HCT116 (cell line): ENCODE data around the gene FAM219A. TPM values are rescaled to one million over a fixed set of nuclear protein-coding genes. Genes with fewer than 3 reads are reported as not detected.

ENCODE experiments used
- ATAC-seq: fragments of 200-7000 bp; cut with Tn5 transposase; 2 replicates; pipeline ENCODE4 v1.9.1; 2020; ENCODE audit warnings: mild to moderate bottlenecking, moderate library complexity
- BruUV-seq: library from RNA; stranded (reverse); fragments of 400-500 nt; replicated peaks from 2 replicates; lab custom pipeline; 2021; lab: Mats Ljungman, UMichigan
- CTCF ChIA-PET: fragments of 300-600 bp; sonication (Branson Sonifier 250); formaldehyde crosslinking; loops from one replicate; lab custom pipeline; 2021; ENCODE audit warnings: antibody characterized with exemption; lab: Charles Lee
- POLR2A ChIA-PET: fragments of 300-600, 350-600 bp; sonication (Branson Sonifier 250); formaldehyde crosslinking; loops from one replicate; lab custom pipeline; 2021; ENCODE audit warnings: antibody characterized with exemption; lab: Charles Lee
- RAD21 ChIA-PET, 2 experiments: fragments of 300-600 bp; sonication (Branson Sonifier 250); formaldehyde crosslinking; loops; one replicate each; lab custom pipeline; 2023; ENCODE audit warnings: low total read pairs in 2 of 2; ENCODE audit not compliant: uncharacterized antibody in 2 of 2, unreplicated experiment in 2 of 2, low non-redundant PET in 1 of 2; lab: Charles Lee
- DNase-seq: peaks from one replicate; pipeline ENCODE4 v3.0.0-alpha.2; 2010; ENCODE audit warnings: low read depth, low spot score
- H2AFZ ChIP-seq: fragments of 200-600 bp; shearing (Covaris generic), sonication (generic); 2 replicates; pipeline ENCODE4 v1.6.1; 2017; ENCODE audit warnings: low read depth, mixed run types, mixed read lengths, antibody characterized with exemption, low read length; ENCODE audit not compliant: poor library complexity, severe bottlenecking
- H3K27ac ChIP-seq: 2 replicates; pipeline ENCODE4 v1.5.1; 2012; ENCODE audit warnings: low read depth, low read length
- H3K27me3 ChIP-seq: fragments of 200-600 bp; sonication (generic); 2 replicates; pipeline ENCODE4 v1.6.1; 2016; ENCODE audit warnings: mixed run types, low read length, mixed read lengths; ENCODE audit not compliant: insufficient read depth
- H3K36me3 ChIP-seq, 2 experiments: fragments of 200-500 bp in 1 of 2; fragments of 200-600 bp in 1 of 2; sonication (Bioruptor generic) in 1 of 2; sonication (generic) in 1 of 2; 2 replicates each; pipeline versions ENCODE4 v1.5.1 to v1.6.1; 2014 to 2016; ENCODE audit warnings: low read length in 2 of 2, inconsistent platforms in 1 of 2, mixed read lengths in 1 of 2, mixed run types in 1 of 2; ENCODE audit not compliant: insufficient read depth in 2 of 2, control insufficient read depth in 1 of 2
- H3K4me1 ChIP-seq, 2 experiments: fragments of 200-600 bp in 1 of 2; sonication (generic) in 1 of 2; 2 replicates each; pipeline versions ENCODE4 v1.5.1 to v1.6.1; 2012 to 2017; ENCODE audit warnings: low read length in 2 of 2, inconsistent platforms in 1 of 2, mild to moderate bottlenecking in 1 of 2, mixed read lengths in 1 of 2, mixed run types in 1 of 2, moderate library complexity in 1 of 2; ENCODE audit not compliant: insufficient read depth in 2 of 2, control insufficient read depth in 1 of 2
- H3K4me2 ChIP-seq: fragments of 200-600 bp; sonication (generic); 2 replicates; pipeline ENCODE4 v1.6.1; 2017; ENCODE audit warnings: mixed run types, low read length, mixed read lengths
- H3K4me3 ChIP-seq, 2 experiments: fragments of 200-600 bp in 1 of 2; sonication (generic) in 1 of 2; replicated peaks in 1 of 2; 2 replicates each; pipeline ENCODE4 v1.5.1; 2011 to 2016; ENCODE audit warnings: low read length in 2 of 2, control low read depth in 1 of 2, low read depth in 1 of 2, mild to moderate bottlenecking in 1 of 2, mixed read lengths in 1 of 2, mixed run types in 1 of 2
- H3K79me2 ChIP-seq: fragments of 200-600 bp; sonication (generic); 2 replicates; pipeline ENCODE4 v1.6.1; 2017; ENCODE audit warnings: mild to moderate bottlenecking, mixed run types, low read length, moderate library complexity, mixed read lengths; ENCODE audit not compliant: insufficient read depth
- H3K9ac ChIP-seq: fragments of 200-600 bp; sonication (generic); 2 replicates; pipeline ENCODE4 v1.6.1; 2016; ENCODE audit warnings: low read length, mixed read lengths
- H3K9me2 ChIP-seq: fragments of 200-600 bp; sonication (generic), shearing (Covaris generic); 2 replicates; pipeline ENCODE4 v1.6.1; 2017; ENCODE audit warnings: mixed run types, mild to moderate bottlenecking, moderate library complexity; ENCODE audit not compliant: insufficient read depth
- H3K9me3 ChIP-seq, 2 experiments: fragments of 200-500 bp in 1 of 2; fragments of 200-600 bp in 1 of 2; sonication (Bioruptor generic) in 1 of 2; sonication (generic) in 1 of 2; 2 replicates each; pipeline ENCODE4 v1.6.1; 2014 to 2017; ENCODE audit warnings: low read length in 2 of 2, mixed read lengths in 2 of 2, inconsistent platforms in 1 of 2, low read depth in 1 of 2, mild to moderate bottlenecking in 1 of 2, mixed run types in 1 of 2, moderate library complexity in 1 of 2; ENCODE audit not compliant: control insufficient read depth in 1 of 2, insufficient read depth in 1 of 2
- H4K20me1 ChIP-seq: fragments of 200-600 bp; sonication (generic), shearing (Covaris generic); 2 replicates; pipeline ENCODE4 v1.6.1; 2017; ENCODE audit warnings: mixed run types, mild to moderate bottlenecking, moderate library complexity; ENCODE audit not compliant: insufficient read depth
- CBX3 ChIP-seq: IDR thresholded peaks from 2 replicates; pipeline ENCODE4 v1.6.1; 2012; ENCODE audit warnings: low read depth
- EGR1 ChIP-seq: IDR thresholded peaks from 2 replicates; pipeline ENCODE4 v1.6.1; 2012; ENCODE audit warnings: low read depth
- ELF1 ChIP-seq: IDR thresholded peaks from 2 replicates; pipeline ENCODE4 v1.6.1; 2012; ENCODE audit warnings: low read depth, borderline replicate concordance
- EZH2 ChIP-seq: fragments of 200-600 bp; sonication (generic); IDR thresholded peaks from 2 replicates; pipeline ENCODE4 v1.6.1; 2017; ENCODE audit warnings: antibody characterized with exemption, mixed run types
- EZH2phosphoT487 ChIP-seq: fragments of 200-600 bp; IDR thresholded peaks from 2 replicates; pipeline ENCODE4 v1.6.1; 2018; ENCODE audit warnings: antibody characterized with exemption, borderline replicate concordance
- FOSL1 ChIP-seq: IDR thresholded peaks from 2 replicates; pipeline ENCODE4 v1.6.1; 2012; ENCODE audit warnings: low read depth
- JUND ChIP-seq: IDR thresholded peaks from 2 replicates; pipeline ENCODE4 v1.6.1; 2012
- POLR2A ChIP-seq: IDR thresholded peaks from 2 replicates; pipeline ENCODE4 v1.7.0; 2011; ENCODE audit warnings: borderline replicate concordance; ENCODE audit not compliant: insufficient read depth, insufficient read length; ENCODE audit errors: extremely low read depth
- RAD21 ChIP-seq: IDR thresholded peaks from 2 replicates; pipeline ENCODE4 v1.6.1; 2012; ENCODE audit warnings: low read depth, mild to moderate bottlenecking
- REST ChIP-seq: IDR thresholded peaks from 2 replicates; pipeline ENCODE4 v1.6.1; 2012; ENCODE audit warnings: low read depth
- SIN3A ChIP-seq: IDR thresholded peaks from 2 replicates; pipeline ENCODE4 v1.6.1; 2012; ENCODE audit warnings: low read depth
- SP1 ChIP-seq: IDR thresholded peaks from 2 replicates; pipeline ENCODE4 v1.6.1; 2012; ENCODE audit warnings: low read depth
- SRF ChIP-seq: IDR thresholded peaks from 2 replicates; pipeline ENCODE4 v1.6.1; 2012; ENCODE audit warnings: low read depth
- TCF7L2 ChIP-seq: IDR thresholded peaks from 2 replicates; pipeline ENCODE4 v1.7.0; 2011; ENCODE audit warnings: borderline replicate concordance, inconsistent platforms; ENCODE audit not compliant: insufficient read depth, insufficient read length; ENCODE audit errors: extremely low read depth
- YY1 ChIP-seq: IDR thresholded peaks from 2 replicates; pipeline ENCODE4 v1.6.1; 2011; ENCODE audit warnings: low read length, low read depth, moderate library complexity, mild to moderate bottlenecking; ENCODE audit not compliant: insufficient replicate concordance; ENCODE audit errors: extremely low read depth
- ZBTB33 ChIP-seq: IDR thresholded peaks from 2 replicates; pipeline ENCODE4 v1.6.1; 2011; ENCODE audit warnings: mild to moderate bottlenecking, low read length, moderate library complexity; ENCODE audit not compliant: insufficient replicate concordance; ENCODE audit errors: extremely low read depth
- ZFX ChIP-seq: fragments of 450-650 bp; IDR thresholded peaks from 2 replicates; pipeline ENCODE4 v1.6.1; 2017
- ZNF274 ChIP-seq: fragments of 200-500 bp; sonication (Bioruptor generic); IDR thresholded peaks from 2 replicates; pipeline ENCODE4 v1.6.1; 2014; ENCODE audit warnings: mild to moderate bottlenecking, low read depth, low read length, inconsistent platforms
- intact Hi-C: fragments of 100-400 bp; cut with micrococcal nuclease; formaldehyde crosslinking; loops from 2 replicates; pipeline ENCODE4 v1.10.0; 2022
- total RNA-seq: library from RNA; stranded (reverse); gene quantifications from one replicate; pipeline ENCODE4 v1.2.1, GENCODE V29; 2021; ENCODE audit not compliant: unreplicated experiment
- TF ChIP-seq, protein P1 (sequence below), 3 experiments: fragments of 200-600 bp in 1 of 3; sonication (generic) in 1 of 3; IDR thresholded peaks in 2 of 3; conservative IDR thresholded peaks in 1 of 3; 2 replicates each; pipeline ENCODE4 v1.5.1; 2012 to 2017; ENCODE audit warnings: low read depth in 2 of 3, low read length in 2 of 3, antibody characterized with exemption in 1 of 3, borderline replicate concordance in 1 of 3, control low read depth in 1 of 3, mild to moderate bottlenecking in 1 of 3, mixed read lengths in 1 of 3, mixed run types in 1 of 3, moderate library complexity in 1 of 3; ENCODE audit not compliant: insufficient read depth in 1 of 3
- TF ChIP-seq, protein P2 (sequence below): IDR thresholded peaks from 2 replicates; pipeline ENCODE4 v1.6.1; 2012

FAM219A gene
- total RNA-seq, 1 experiment from 2014 or later, result 13.4 TPM

- H4K20me1 ChIP-seq, result no peaks in the 10 kb centered on the region
- no TSS peak for BruUV-seq
Observed at GRCh38 chr9:34452568-34452967, 5.8 kb downstream of the FAM219A start.

More at GRCh38 chr9:34452568-34452967, 5.8 kb downstream of the FAM219A start:
- H3K4me1 ChIP-seq, result peaks cover 10 to 31% of the 10 kb centered on the region in 2 experiments
- no peak overlapping the region for H3K9ac ChIP-seq
- H3K79me2 ChIP-seq, result peaks cover 19% of the 10 kb centered on the region
- TF ChIP-seq TCF7L2, result no peak
- TF ChIP-seq, protein P1, sequence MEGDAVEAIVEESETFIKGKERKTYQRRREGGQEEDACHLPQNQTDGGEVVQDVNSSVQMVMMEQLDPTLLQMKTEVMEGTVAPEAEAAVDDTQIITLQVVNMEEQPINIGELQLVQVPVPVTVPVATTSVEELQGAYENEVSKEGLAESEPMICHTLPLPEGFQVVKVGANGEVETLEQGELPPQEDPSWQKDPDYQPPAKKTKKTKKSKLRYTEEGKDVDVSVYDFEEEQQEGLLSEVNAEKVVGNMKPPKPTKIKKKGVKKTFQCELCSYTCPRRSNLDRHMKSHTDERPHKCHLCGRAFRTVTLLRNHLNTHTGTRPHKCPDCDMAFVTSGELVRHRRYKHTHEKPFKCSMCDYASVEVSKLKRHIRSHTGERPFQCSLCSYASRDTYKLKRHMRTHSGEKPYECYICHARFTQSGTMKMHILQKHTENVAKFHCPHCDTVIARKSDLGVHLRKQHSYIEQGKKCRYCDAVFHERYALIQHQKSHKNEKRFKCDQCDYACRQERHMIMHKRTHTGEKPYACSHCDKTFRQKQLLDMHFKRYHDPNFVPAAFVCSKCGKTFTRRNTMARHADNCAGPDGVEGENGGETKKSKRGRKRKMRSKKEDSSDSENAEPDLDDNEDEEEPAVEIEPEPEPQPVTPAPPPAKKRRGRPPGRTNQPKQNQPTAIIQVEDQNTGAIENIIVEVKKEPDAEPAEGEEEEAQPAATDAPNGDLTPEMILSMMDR (IDR thresholded peaks at IDR 0.05 in 2 of 3, conservative IDR thresholded peaks at IDR 0.05 in 1 of 3; ENCODE audit: borderline replicate concordance in 1 of 3, insufficient read depth in 1 of 3, low read depth in 2 of 3, low read length in 2 of 3), result no peak
- TF ChIP-seq EZH2, result no peak
- no peak for TF ChIP-seq ZBTB33
- TF ChIP-seq EZH2phosphoT487, result no peak
- no peak for TF ChIP-seq EGR1
- TF ChIP-seq CBX3, result no peak
- TF ChIP-seq, protein P2, sequence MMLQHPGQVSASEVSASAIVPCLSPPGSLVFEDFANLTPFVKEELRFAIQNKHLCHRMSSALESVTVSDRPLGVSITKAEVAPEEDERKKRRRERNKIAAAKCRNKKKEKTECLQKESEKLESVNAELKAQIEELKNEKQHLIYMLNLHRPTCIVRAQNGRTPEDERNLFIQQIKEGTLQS, result no peak
- TF ChIP-seq FOSL1, result no peak
- no peak for TF ChIP-seq POLR2A
- no peak for TF ChIP-seq SIN3A
- TF ChIP-seq RAD21, result no peak
- TF ChIP-seq SP1, result no peak
- no peak for TF ChIP-seq REST
- no peak for TF ChIP-seq ELF1
- no peak for TF ChIP-seq YY1
- no peak for TF ChIP-seq JUND
- no peak for TF ChIP-seq ZFX
- TF ChIP-seq ZNF274, result no peak
- no peak for TF ChIP-seq SRF
- intact Hi-C loops, result loop anchor here (10.0 kb wide), 1 partner anchor 408 kb away; the partner anchor contains the start of gene UBAP2
- no peaks in the 10 kb centered on the region for H3K9me2 ChIP-seq
- H3K4me3 ChIP-seq, result no peak overlapping the region
- no peak overlapping the region for H3K27ac ChIP-seq
- CTCF ChIA-PET, result no interaction called here
- H3K4me2 ChIP-seq, result no peak overlapping the region
- no peak overlapping the region for H2AFZ ChIP-seq
- H3K27me3 ChIP-seq, result no peaks in the 10 kb centered on the region
- no peaks in the 10 kb centered on the region for H3K36me3 ChIP-seq
- POLR2A ChIA-PET, result no interaction called here
- DNase-seq (no peak), ATAC-seq (no peak)
- RAD21 ChIA-PET, result no interaction called here
- H3K9me3 ChIP-seq, result no peaks in the 10 kb centered on the region
